ENCODE data around the gene CREM. TPM values are rescaled to one million over a fixed set of nuclear protein-coding genes. Genes with fewer than 3 reads are reported as not detected.

CREM gene
- total RNA-seq, 1 donor = 33.7 TPM

DNA sequence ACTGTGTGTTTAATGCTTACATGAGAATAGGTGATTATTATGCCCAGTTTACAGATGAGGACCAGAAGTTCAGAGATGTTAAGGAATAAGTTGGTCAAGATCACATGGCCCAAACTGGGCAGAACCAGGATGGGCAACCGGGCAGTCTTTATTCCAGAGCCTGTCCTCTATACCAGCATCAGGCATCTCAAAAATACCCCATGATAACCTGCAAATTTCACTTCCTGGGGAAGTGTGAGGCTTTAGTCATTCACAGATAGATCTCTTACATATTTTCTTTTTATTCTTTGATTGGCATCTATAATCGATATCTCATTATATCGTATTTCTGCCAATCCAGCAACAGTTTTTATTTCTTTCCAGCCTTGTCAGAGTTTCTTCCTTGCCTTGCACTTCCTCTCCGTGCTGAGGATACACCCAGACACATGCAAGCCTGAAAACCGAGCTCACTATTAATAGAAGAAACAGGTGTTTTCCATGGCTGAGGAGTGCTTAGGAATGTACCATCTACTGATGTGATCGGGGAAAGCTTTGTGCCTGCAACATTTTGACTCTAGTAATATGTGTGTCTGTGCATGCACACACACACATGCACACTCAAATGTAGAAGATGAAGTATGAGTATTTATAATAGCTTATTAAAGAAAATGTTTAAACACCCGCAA, 82.4 kb downstream of the CREM start:
- DNase-seq (ENCODE audit: low read depth) = no peak
- no peak overlapping the region for H3K4me3 ChIP-seq (ENCODE audit: low read depth, low read length)
- TF ChIP-seq, protein P1, sequence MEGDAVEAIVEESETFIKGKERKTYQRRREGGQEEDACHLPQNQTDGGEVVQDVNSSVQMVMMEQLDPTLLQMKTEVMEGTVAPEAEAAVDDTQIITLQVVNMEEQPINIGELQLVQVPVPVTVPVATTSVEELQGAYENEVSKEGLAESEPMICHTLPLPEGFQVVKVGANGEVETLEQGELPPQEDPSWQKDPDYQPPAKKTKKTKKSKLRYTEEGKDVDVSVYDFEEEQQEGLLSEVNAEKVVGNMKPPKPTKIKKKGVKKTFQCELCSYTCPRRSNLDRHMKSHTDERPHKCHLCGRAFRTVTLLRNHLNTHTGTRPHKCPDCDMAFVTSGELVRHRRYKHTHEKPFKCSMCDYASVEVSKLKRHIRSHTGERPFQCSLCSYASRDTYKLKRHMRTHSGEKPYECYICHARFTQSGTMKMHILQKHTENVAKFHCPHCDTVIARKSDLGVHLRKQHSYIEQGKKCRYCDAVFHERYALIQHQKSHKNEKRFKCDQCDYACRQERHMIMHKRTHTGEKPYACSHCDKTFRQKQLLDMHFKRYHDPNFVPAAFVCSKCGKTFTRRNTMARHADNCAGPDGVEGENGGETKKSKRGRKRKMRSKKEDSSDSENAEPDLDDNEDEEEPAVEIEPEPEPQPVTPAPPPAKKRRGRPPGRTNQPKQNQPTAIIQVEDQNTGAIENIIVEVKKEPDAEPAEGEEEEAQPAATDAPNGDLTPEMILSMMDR (IDR thresholded peaks at IDR 0.05; ENCODE audit: insufficient read depth, low read depth, low read length) = no peak

DNA sequence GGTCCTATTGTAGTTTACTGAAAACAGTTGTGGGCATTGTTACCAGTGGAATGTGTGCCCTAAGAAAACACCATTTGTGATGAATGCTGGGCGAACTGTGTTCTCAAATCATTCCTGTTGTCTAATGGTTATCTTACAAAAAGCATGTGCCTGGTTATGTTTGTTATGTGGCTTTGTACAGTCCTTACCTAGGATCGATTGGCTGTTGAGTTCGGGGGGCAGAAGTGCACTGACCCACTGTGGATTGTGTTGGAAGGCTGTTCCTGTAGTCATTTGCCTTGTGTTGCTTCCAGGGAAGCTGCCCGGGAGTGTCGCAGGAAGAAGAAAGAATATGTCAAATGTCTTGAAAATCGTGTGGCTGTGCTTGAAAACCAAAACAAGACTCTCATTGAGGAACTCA, 84.3 kb downstream of the CREM start:
- TF ChIP-seq, protein P1 (IDR thresholded peaks at IDR 0.05; ENCODE audit: insufficient read depth, low read depth, low read length) = no peak
- no peak overlapping the region for H3K4me3 ChIP-seq (ENCODE audit: low read depth, low read length)
- no peak for DNase-seq (ENCODE audit: low read depth)

DNA sequence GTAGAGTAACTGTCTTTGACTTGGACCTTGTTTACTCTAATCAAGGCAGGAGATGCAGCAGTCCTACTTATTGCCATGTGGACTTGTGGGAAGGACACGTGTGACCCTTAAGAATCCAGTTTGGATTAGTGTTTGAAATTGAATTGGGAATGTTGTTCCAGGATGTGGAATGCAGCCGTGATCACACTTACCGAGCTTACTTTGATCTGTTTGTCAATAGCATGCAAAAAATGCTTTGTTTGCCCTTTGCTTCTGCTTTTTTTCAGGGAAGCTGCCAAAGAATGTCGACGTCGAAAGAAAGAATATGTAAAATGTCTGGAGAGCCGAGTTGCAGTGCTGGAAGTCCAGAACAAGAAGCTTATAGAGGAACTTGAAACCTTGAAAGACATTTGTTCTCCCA, 84.7 kb downstream of the CREM start:
- no peak overlapping the region for H3K4me3 ChIP-seq (ENCODE audit: low read depth, low read length)
- DNase-seq (ENCODE audit: low read depth) = peak; percentile 27
- TF ChIP-seq, protein P1 (IDR thresholded peaks at IDR 0.05; ENCODE audit: insufficient read depth, low read depth, low read length) = no peak

DNA sequence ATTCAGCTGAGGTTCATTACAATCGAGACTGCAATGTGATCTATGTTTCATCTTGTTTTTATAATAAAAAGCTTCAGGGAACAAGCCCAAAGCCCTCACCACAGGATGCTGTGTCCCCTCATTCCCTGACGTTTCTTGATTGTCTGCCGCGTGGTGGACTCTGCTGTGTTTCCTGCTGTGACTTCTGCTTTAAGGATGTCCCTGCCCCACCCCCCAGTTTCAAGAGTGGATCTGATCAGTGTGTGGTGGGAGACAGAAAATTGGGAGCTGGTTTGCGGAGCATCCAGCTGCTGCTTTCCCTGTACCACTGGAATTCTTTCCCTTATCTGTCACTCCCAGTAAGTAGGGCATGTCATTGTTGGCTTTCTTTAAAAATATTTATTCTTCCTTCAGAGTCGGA, 86.2 kb downstream of the CREM start:
- H3K4me3 ChIP-seq (ENCODE audit: low read depth, low read length) = no peak overlapping the region
- TF ChIP-seq, protein P1 (IDR thresholded peaks at IDR 0.05; ENCODE audit: insufficient read depth, low read depth, low read length) = no peak

DNA sequence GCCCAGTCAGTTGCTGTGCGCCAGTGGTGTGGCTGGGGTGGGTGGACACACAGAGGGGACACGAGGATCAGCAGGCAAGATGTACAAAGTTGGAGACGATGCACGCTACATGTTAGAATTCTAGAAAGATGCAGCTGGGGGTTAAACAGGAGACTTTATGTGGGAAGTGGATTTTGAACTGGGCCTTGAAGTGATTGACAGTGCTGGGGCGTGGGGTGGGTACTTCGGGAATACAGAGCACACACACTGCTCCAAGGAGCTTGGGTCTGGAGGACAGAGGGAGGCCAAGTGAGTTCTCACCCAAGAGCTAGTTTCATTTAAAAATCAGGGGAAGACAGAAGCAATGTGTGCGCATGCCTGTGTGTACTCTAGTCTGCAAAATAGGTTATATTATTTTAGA, 87.1 kb downstream of the CREM start:
- H3K4me3 ChIP-seq (ENCODE audit: low read depth, low read length) = no peak overlapping the region
- TF ChIP-seq, protein P1 (IDR thresholded peaks at IDR 0.05; ENCODE audit: insufficient read depth, low read depth, low read length) = no peak
- DNase-seq (ENCODE audit: low read depth) = no peak

More for the DNA sequence above, 86.2 kb downstream of the CREM start:
- no peak for DNase-seq (ENCODE audit: low read depth)

DNA sequence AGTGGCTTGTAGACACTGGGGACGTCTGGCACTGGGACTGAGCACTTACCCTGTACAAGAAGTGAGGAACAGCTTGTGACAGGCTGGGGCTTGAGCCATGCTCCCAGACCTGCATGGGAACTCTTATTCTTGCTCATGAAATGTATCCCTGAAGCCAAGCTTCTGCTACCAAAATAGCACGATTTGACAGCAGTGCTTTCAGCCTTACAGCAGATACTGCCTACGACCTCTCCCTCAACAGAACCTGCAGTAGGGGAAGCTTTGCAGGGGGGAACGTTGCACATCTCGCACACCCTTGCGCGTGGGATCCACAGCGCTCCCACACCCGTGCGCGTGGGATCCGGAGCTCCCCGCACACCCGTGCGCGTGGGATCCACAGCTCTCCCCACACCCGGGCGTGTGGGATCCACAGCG, 88.0 kb downstream of the CREM start:
- H3K4me3 ChIP-seq (ENCODE audit: low read depth, low read length) = no peak overlapping the region
- DNase-seq (ENCODE audit: low read depth) = no peak
- TF ChIP-seq, protein P1 (IDR thresholded peaks at IDR 0.05; ENCODE audit: insufficient read depth, low read depth, low read length) = no peak

DNA sequence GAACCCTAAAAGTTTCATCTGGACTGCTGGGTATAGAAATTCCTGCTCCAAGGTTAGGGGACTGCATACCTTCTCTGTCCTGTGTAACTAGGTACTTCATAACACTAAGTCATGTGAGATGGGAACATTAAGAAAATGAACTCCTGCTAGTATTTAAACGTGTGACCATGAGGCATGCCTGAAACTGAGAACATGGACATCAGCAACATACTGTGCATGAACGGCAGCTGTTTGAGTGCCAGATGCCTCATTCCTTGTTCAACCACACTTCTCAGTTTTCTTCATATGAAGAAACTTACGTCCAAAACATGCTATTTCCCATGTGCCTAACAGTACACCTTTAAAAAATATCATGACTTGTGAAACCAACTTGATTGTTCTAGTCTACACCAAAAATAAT, 88.5 kb downstream of the CREM start:
- no peak overlapping the region for H3K4me3 ChIP-seq (ENCODE audit: low read depth, low read length)
- TF ChIP-seq, protein P1 (IDR thresholded peaks at IDR 0.05; ENCODE audit: insufficient read depth, low read depth, low read length) = no peak
- no peak for DNase-seq (ENCODE audit: low read depth)

Data from fibroblast of villous mesenchyme (primary cell).